HepG2 (cell line): ENCODE measurements around the gene ATN1. TPM values are rescaled to one million over a fixed set of nuclear protein-coding genes. Genes with fewer than 3 reads are reported as not detected.

Source experiments
- FOXP1 ChIP-seq, 2 experiments: fragments of 450-650 bp in 1 of 2; IDR thresholded peaks; 2 replicates each; pipeline ENCODE4 v1.6.1; 2017 to 2018; ENCODE audit warnings: antibody characterized with exemption in 1 of 2
- HNF1A ChIP-seq, 2 experiments: sonication (generic) in 1 of 2; formaldehyde crosslinking in 1 of 2; IDR thresholded peaks; 2 replicates each; pipeline versions ENCODE4 v1.4.0 to v1.6.1; 2016 to 2020; ENCODE audit warnings: borderline replicate concordance in 1 of 2, low read depth in 1 of 2, mild to moderate bottlenecking in 1 of 2, missing genetic modification reagents in 1 of 2
- IKZF1 ChIP-seq: fragments of 450-650 bp; IDR thresholded peaks from 2 replicates; pipeline ENCODE4 v1.7.1; 2016
- ISL2 ChIP-seq: sonication (generic); formaldehyde crosslinking; IDR thresholded peaks from 2 replicates; pipeline ENCODE4 v1.5.0; 2020; ENCODE audit warnings: missing genetic modification reagents
- NCOR1 ChIP-seq: fragments of 200-600 bp; sonication (generic); IDR thresholded peaks from 2 replicates; pipeline ENCODE4 v1.7.0; 2017; ENCODE audit warnings: antibody characterized with exemption, low read length, borderline replicate concordance
- NR2C2 ChIP-seq: sonication (generic); formaldehyde crosslinking; IDR thresholded peaks from 2 replicates; pipeline ENCODE4 v1.4.0; 2020; ENCODE audit warnings: missing genetic modification reagents, mild to moderate bottlenecking, moderate library complexity, borderline replicate concordance
- RBM22 ChIP-seq: fragments of 200-400 bp; formaldehyde crosslinking; optimal IDR thresholded peaks from 2 replicates; pipeline ENCODE3; 2017; ENCODE audit warnings: mild to moderate bottlenecking, low read length, moderate library complexity
- RFX1 ChIP-seq: fragments of 450-650 bp; IDR thresholded peaks from 2 replicates; pipeline ENCODE4 v1.6.1; 2017
- THRA ChIP-seq: sonication (generic); formaldehyde crosslinking; IDR thresholded peaks from 2 replicates; pipeline ENCODE4 v1.4.0; 2020; ENCODE audit warnings: missing genetic modification reagents, borderline replicate concordance
- ZBTB1 ChIP-seq: sonication (generic); formaldehyde crosslinking; IDR thresholded peaks from 2 replicates; pipeline ENCODE4 v1.4.0; 2020; ENCODE audit warnings: missing genetic modification reagents, borderline replicate concordance
- ZBTB3 ChIP-seq: sonication (generic); formaldehyde crosslinking; IDR thresholded peaks from 2 replicates; pipeline ENCODE4 v1.4.0; 2020; ENCODE audit warnings: low read depth, mild to moderate bottlenecking, moderate library complexity, missing genetic modification reagents, borderline replicate concordance
- ZFP1 ChIP-seq: IDR thresholded peaks from 2 replicates; pipeline ENCODE4 v1.6.1; 2016
- ZNF205 ChIP-seq: IDR thresholded peaks from 2 replicates; pipeline ENCODE4 v1.6.1; 2018; ENCODE audit warnings: missing biosample characterization, missing genetic modification reagents
- ZNF331 ChIP-seq: sonication (generic); formaldehyde crosslinking; IDR thresholded peaks from 2 replicates; pipeline ENCODE4 v1.4.0; 2020; ENCODE audit warnings: missing genetic modification reagents
- ZNF337 ChIP-seq: sonication (generic); formaldehyde crosslinking; IDR thresholded peaks from 2 replicates; pipeline ENCODE4 v1.5.1; 2020; ENCODE audit warnings: missing genetic modification reagents, low read depth, mild to moderate bottlenecking, borderline replicate concordance
- ZNF776 ChIP-seq: sonication (generic); formaldehyde crosslinking; IDR thresholded peaks from 2 replicates; pipeline ENCODE4 v1.4.0; 2020; ENCODE audit warnings: mild to moderate bottlenecking, missing genetic modification reagents
- polyA plus RNA-seq, 8 experiments: library from polyadenylated mRNA; depleted of rRNA in 3 of 8; stranded (reverse) in 7 of 8; unstranded in 1 of 8; fragments of >200 nt; fragmentation: Illumina TruSeq in 4 of 8; extraction: Trizol in 4 of 8; gene quantifications; 2 replicates each; pipeline versions ENCODE4 v1.2.1 to v1.2.3, GENCODE V29; 2011 to 2016; ENCODE audit warnings: low read depth in 4 of 8, missing spikeins in 1 of 8, mixed read lengths in 1 of 8; ENCODE audit not compliant: insufficient read depth in 1 of 8
- total RNA-seq, 5 experiments: library from RNA; depleted of rRNA; stranded (reverse); fragments of >200 nt; fragmentation: Illumina TruSeq; extraction: Trizol; gene quantifications; 2 replicates each; pipeline ENCODE4 v1.2.3, GENCODE V29; 2016; ENCODE audit warnings: low read depth in 1 of 5
- TF ChIP-seq, protein P1 (sequence below): sonication (generic); formaldehyde crosslinking; IDR thresholded peaks from 2 replicates; pipeline ENCODE4 v1.5.1; 2020; ENCODE audit warnings: missing genetic modification reagents, mild to moderate bottlenecking, borderline replicate concordance
- TF ChIP-seq, protein P2 (sequence below): IDR thresholded peaks from 2 replicates; pipeline ENCODE4 v1.6.1; 2018; ENCODE audit warnings: missing genetic modification reagents, mild to moderate bottlenecking, missing compliant biosample characterization

The ATN1 gene
- total and polyA plus RNA-seq, 2 of the 13 experiments (the other 11 are each of a cell fraction or from before 2014, with no cell fraction given): 2.1 to 8.6 TPM

GRCh38 chr12:6981152-6982052, 53.6 kb downstream of the ATN1 start (continued):
- TF ChIP-seq HNF1A (IDR thresholded peaks at IDR 0.05; ENCODE audit: low read depth): no peak
- TF ChIP-seq HNF1A (CRISPR knock-in tag; IDR thresholded peaks at IDR 0.05; ENCODE audit: borderline replicate concordance): peak; percentile 50; the same call in 1 of the 2 replicates
- TF ChIP-seq NCOR1: peak; percentile 95
- TF ChIP-seq ZFP1 (CRISPR knock-in tag): no peak
- TF ChIP-seq ZBTB3 (CRISPR knock-in tag): no peak
- TF ChIP-seq ZNF331 (CRISPR knock-in tag): peak; percentile 85
- TF ChIP-seq, protein P1, sequence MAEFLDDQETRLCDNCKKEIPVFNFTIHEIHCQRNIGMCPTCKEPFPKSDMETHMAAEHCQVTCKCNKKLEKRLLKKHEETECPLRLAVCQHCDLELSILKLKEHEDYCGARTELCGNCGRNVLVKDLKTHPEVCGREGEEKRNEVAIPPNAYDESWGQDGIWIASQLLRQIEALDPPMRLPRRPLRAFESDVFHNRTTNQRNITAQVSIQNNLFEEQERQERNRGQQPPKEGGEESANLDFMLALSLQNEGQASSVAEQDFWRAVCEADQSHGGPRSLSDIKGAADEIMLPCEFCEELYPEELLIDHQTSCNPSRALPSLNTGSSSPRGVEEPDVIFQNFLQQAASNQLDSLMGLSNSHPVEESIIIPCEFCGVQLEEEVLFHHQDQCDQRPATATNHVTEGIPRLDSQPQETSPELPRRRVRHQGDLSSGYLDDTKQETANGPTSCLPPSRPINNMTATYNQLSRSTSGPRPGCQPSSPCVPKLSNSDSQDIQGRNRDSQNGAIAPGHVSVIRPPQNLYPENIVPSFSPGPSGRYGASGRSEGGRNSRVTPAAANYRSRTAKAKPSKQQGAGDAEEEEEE (CRISPR knock-in tag): 0 out of 2 replicates have a peak, but pooled peaks have one; percentile 39
- TF ChIP-seq ZNF337: no peak
- peak; percentile 44 for TF ChIP-seq NR2C2 (CRISPR knock-in tag)
- no peak for TF ChIP-seq RFX1
- no peak for TF ChIP-seq FOXP1 (IDR thresholded peaks at IDR 0.05)
- TF ChIP-seq FOXP1 (CRISPR knock-in tag; IDR thresholded peaks at IDR 0.05): peak; percentile 64
- TF ChIP-seq RBM22: peak; percentile 27
- no peak for TF ChIP-seq ZNF776 (CRISPR knock-in tag)
- 0 out of 2 replicates have a peak, but pooled peaks have one; percentile 29 for TF ChIP-seq ISL2 (CRISPR knock-in tag)
- no peak for TF ChIP-seq IKZF1
- peak; percentile 94; the same call in 1 of the 2 replicates for TF ChIP-seq ZNF205 (CRISPR knock-in tag)
- TF ChIP-seq, protein P2, sequence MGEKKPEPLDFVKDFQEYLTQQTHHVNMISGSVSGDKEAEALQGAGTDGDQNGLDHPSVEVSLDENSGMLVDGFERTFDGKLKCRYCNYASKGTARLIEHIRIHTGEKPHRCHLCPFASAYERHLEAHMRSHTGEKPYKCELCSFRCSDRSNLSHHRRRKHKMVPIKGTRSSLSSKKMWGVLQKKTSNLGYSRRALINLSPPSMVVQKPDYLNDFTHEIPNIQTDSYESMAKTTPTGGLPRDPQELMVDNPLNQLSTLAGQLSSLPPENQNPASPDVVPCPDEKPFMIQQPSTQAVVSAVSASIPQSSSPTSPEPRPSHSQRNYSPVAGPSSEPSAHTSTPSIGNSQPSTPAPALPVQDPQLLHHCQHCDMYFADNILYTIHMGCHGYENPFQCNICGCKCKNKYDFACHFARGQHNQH (CRISPR knock-in tag): no peak
- TF ChIP-seq THRA (CRISPR knock-in tag): no peak
- TF ChIP-seq ZBTB1 (CRISPR knock-in tag): no peak
